ENCODE data around the gene RBM24.

RBM24 gene

DNA sequence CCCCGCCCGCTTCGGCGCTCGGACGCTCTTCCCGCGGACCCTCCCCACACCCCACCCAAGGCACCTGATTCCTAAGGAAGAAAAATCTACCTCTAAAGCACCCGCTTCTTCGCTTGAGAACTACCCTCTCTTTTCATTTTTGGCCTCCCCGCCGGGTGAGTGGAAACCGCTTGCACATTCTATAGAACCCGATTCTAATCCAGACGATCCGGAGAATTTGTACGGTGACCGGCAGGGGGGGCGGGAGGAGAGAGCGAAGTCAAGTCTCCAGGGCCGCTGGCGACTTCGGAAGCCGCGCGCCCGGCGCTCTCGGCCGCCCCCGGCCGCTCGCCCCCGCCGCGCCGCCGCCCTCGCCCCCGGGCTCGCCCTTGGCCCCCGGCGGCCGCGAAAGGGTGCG, at the start of gene RBM24:
Gene RBM24, plus strand, starts transcription at position 262 of the 397 bp plus-strand sequence. CDS start 221 bp downstream, outside the sequence.
- no peak for DNase-seq

DNA sequence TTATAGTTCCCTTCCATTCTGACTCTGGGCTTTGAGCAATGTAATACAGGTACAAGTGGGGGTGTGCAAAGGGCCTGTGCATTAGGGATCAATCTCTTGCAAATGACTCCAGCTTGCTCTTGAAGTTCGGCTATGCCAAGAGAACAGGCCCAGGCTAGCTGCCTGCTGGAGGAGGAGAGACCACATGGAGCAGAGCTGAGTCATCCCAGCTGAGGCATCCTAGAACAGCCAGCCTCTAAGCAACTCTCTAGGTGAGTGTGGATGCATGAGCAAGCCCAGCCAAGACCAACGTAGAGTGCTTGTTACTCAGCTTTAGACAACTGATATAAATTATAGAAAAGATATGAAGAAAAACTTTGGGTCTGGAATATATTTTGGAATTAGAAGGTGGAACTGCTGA, 47.6 kb upstream of the RBM24 start:
- no peak for DNase-seq

DNA sequence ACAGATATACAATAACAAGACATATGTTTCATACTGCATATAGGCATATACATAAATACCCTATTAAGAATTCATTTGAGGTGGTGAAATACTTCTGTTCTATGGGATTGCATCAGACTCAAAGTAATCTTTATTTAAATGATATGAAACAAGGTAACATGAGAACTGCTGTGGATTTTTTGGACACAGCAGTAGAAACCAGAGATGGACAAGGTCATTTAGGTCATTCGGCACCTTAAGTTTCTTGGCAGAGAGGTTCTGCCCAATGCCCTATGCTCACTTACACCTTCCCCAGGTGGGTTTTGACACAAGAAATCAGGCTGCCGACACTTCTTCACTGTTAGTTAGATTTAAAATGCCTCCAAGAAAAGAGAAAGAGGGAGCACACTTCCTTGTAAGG, 43.9 kb upstream of the RBM24 start:
- no peak for DNase-seq

DNA sequence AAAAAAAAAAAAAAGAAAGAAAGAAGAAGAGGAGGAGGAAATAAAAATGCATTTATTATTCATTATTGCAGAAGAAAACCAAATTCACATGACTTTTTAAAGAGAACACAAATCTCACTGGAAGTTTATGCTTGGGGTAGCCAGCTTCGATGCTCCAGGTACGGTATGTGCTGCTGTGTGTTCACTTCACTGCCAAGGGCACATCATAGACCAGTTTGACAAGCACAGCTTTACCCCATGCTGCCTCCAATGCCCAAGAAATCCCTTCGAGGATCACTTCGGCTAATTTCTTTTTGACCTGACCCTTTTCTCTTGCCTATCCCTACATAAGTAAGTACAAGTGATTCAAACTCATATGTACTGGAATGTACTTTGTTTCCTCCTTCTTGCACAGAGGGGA, 41.9 kb upstream of the RBM24 start:
- no peak for DNase-seq

DNA sequence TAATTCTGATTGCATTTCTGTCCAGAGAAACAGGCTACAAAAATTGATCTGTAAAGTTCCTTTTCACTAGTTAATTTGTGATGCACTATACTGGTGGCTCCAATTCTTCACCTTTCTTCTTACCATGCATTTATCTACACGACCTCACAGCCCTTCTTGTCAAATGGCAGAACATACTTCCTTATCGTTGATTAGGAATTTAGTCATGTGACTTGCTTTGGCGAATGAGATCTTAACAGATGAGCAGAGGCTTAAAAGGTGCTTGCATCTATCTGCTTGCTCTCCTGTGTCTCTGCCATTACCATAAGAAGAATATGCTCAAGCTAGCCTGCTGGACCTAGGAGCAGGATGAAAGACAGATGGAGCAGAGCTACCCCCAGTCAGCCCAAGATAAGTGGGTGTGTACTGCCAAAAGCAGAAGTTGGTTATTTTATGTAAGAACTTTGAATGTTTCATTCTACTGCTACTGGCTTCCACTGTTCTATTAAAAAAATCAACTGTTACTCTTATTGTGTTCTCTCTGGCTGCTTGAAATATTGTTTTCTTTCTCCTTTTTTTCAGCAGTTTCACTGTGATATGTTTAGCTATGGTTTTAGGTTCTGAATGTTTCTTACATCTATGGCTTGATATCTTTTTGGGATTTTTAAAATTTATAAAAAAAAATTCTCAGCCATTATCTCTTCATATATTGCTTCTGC, 40.2 kb upstream of the RBM24 start:
- no peak for DNase-seq

DNA sequence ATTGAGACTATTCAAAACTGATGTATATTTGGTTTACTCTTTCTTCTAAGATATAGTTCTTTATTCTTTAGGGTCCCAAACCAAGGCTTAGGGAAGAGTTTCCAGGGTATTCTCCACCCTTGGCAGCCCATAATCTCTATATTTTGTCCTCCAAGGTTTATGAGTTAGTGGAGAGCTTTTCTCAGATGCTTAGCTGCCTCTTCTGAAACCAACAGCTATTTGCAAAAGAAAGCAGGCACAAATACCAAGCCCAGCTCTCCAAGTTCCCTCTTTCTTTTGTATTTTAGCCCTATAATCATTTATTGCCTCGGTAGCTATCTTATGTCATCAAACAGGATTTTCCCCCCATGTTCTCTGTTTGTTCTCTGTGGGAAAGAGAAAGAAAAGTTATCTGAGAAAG, 39.1 kb upstream of the RBM24 start:
- DNase-seq, result no peak

DNA sequence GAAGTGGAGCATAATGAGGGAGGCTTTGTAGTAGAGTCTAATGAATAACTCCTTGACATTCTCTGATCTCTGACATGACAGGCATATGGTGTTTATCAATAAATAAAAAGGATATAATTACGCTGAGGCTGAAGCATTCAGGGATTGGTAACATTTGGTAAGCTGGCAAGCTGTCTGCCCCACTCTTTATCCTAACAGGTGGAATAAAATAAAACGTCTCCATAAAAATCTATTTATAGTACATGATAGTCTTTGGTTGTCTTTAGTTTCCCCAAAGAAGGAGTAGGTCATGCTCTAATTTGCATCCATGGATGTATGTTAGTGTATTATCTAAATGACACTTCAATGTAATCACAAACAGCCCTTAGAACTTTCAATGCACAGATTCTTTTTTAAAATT, 30.9 kb upstream of the RBM24 start:
- DNase-seq, result no peak

DNA sequence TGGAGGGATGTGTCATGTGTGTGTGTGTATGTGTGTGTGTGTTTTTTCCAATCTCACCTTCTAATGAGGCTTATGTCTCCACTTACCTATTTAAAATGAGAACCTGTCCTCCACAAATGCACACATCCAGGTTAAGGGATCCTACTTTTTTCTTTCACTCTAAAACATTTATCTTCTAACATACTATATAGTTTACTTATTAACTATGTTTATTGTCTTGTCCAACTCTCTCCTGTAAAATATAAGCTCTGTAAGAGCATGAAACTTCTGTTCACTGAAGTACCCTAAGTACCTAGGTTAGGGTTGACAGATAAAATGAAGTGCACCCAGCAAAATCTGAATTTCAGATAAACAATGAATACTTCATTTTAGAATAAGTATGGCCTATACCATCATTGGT, 29.2 kb upstream of the RBM24 start:
- no peak for DNase-seq

DNA sequence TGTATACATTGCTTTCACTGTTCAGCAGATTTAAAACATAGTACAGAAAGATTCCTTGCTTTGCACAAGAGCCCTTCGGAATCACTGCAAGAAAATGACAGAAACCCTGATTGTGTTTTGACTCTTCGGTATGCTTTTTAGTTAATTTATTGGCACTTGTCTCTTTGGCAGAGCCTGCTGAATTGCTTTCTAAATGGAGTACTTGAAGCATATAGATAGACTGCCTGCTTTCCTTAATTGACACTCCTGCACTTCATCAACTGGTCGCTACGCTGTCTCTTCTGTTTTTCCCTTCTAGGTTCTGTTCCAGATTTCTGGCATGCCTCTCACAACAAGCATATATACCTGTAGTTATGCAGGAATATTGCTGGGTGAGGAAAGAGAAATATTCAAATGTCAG, 22.4 kb upstream of the RBM24 start:
- DNase-seq, result peak; percentile 80

DNA sequence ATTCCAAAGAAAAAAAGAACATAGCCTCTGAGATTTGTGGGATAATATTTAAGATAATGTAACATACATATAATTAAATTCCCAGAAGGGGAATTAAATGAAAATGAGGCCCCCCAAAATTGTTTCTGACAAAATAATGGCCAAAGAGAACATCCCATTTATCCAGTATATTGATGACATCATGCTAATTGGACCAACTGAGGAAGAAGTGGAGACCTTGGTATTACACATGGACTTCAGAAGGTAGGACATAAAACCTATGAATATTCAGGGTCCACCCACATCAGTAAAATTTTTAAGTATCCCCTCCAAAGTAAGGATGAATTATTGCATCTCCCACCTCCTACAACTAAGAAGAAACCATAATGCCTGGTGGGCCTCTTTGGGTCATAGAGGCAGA, 15.6 kb upstream of the RBM24 start:
- no peak for DNase-seq

DNA sequence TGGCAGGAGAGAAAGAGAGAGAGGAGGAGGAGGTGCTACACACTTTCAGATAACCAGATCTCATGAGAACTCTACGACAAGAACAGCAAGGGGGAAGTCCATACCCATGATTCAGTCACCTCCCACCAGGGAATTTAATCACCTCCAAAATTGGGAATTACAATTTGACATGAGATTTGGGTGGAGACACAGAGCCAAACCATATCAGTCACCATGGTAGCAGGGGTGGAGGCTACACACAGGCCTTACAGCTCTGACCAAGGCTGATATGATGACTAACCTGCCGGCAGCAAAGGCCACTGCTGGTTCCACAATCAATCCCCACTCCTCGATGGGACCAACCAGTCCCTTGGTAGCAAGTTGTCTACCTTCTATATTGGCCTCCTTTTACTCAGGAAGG, 13.6 kb upstream of the RBM24 start:
- no peak for DNase-seq

DNA sequence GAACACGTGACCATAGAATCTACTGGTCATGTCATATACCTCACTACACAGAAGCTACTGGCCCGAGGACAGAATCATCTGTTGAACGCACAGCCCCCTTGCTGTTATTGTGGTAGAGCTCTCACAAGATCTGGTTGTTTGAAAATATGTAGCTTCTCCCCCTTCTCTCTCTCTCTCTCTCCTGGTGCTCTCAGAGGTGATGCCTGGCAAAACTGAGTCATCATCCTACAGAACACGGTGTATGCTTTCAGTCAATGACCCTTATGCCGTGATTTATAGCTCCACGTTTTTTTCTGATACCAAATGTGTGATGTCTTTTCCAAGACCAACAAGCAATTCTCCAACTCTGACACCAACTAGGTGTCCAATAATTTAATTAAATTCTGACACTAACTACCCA, 13.0 kb upstream of the RBM24 start:
- DNase-seq, result no peak

DNA sequence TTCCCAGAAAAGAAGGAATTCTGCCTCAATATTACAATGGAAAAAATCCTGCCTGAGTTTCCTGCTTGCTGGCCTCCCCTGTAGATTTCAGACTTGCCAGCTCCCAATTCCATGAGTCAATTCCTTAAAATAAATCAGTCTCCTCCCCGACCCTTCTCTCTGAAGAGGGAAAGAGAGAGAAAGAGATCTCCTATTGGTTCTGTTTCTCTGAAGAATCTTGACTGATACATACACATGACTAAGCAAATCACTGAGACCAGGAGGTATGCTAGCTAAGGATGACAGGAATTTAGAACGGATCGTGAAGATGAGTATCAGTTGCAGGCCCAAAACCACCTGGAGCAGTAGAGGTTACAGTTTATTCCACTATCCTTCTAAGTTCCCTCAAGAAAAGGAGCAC, 11.3 kb upstream of the RBM24 start:
- no peak for DNase-seq

DNA sequence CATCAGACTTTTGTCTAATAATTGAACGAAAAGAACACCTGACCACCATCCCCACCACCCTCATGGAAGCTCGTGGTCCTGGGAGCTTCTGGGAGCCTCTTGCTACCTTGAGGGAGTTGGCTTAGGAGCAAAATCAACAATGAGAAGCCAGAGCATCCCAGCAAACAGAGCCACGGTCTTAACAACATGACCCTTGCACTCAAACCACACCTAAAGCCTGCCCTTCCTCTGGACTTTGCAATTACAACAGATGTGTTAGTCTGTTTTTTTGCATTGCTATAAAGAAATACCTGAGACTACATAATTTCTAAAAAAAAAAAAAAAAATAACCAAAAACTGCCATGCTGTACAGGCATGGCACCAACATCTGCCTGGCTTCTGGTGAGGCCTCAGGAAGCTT, 9.5 kb upstream of the RBM24 start:
- no peak for DNase-seq

DNA sequence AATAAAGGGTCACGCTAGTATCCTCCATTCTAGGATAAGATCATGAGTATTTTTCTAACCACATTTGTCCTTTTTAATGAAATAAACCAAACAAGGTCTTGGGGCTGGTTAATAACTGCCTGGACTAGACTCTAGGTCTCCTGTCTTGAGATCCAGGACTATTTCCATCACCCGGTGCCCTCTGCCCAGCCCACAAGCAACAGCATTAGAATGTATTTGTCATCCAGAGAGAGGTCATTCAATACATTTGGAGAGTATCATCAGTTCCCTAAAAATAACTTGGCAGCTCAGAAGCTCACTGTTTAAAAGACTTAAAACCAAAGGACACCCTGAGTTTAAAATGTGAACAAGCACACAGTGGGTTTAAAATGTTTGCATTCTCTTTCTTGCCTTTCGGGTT, 4.4 kb upstream of the RBM24 start:
- no peak for DNase-seq

DNA sequence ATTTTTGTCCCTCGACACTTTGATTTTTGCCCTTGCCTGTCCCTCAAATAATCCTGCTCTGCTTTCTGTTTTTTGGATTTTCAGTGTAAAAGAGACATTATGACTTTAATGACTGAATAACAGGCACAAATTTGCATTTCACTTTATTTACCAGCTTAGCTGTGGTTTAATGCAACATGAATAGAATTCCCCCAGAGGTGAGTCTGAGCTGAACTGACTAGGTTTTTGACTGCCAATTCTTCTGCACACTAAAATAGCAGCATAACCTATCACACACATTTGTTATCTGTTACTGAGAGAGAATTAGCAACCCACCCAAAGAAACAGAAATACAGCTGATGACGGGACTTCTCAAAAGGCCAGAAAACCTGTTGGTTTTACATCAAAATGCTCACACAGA, 3.9 kb upstream of the RBM24 start:
- DNase-seq, result no peak

DNA sequence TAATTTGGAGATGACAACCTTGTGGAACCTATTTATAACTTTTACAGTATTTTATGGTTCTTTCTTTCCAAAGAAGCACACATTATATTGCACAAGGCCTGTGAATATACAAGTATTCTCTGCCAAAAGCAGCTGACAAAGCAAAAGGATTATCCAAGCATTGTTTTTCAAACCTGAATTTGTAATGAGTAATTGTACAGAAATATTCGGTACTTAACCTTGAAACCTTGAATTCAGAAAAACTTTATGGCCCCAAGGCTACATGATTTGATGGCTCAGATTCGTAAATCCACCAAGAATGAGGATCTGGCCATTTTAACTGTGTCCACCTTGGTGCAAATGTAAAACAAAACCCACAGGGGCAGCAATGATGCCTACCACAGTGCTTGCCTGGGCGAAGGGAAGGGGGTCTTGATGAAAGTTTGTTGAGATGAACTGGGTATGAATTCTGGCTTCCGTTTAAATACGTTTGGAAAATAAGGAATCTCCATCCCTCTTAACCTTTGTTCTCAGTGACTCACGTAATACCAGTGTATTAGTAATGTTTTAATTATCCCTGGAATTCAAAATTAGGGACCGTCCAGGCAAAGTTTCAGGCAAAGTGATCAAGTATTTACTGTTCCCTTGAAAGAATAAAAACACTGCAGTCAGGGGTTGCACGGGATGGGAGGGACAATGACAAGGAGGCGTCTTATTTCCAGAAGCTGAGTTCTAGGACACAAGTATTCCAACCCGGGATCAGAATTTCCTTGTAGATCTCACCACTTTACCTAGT, 2.7 kb upstream of the RBM24 start:
- DNase-seq, result no peak

DNA sequence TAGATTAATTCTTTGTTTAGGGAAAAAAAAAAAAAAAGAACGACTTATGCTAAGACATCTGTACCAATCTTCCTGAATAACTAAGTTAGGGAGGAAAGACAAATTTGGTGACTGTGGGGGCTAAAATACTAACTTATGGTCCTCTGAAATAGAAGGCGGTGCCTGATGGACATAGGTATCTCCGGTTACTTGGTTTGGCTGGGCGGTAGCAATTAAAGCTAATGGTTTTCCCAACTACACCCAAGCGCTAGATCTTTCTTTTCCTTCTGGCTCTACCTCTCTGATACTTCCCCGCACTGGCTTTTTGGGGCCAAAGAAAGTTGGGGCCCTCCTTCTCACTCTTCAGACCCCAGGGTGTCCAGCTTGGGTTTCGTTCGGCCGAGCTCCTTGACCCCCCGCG, 1.0 kb upstream of the RBM24 start:
- DNase-seq, result no peak

DNA sequence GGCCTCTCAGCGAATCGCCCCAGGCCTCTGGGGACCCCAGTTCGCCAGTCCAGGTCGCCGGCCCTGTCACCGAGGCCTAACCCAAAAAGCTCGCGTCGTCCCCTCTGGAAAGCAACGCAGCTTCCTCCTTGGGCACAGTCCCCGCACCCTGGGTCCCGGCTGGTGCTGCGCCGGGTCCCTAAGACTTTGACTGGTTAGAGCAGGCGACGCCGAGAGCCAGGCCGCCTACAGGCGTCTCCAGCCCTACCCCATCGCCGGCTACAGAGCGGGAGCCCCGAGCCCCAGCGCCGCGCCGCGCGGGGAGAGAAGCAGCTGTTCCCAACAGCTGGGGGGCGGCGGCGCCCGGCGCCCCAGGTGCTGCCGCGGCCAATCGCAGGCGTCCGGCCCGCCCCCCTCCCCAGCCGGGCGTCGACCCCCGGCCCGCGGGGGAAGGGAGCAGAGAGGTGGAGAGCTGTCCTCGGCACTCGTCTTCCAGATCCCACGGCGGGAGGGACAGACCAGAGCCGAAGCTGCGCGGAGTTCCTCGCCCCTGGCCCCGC, 540 bp upstream of the RBM24 start:
- DNase-seq, result no peak

DNA sequence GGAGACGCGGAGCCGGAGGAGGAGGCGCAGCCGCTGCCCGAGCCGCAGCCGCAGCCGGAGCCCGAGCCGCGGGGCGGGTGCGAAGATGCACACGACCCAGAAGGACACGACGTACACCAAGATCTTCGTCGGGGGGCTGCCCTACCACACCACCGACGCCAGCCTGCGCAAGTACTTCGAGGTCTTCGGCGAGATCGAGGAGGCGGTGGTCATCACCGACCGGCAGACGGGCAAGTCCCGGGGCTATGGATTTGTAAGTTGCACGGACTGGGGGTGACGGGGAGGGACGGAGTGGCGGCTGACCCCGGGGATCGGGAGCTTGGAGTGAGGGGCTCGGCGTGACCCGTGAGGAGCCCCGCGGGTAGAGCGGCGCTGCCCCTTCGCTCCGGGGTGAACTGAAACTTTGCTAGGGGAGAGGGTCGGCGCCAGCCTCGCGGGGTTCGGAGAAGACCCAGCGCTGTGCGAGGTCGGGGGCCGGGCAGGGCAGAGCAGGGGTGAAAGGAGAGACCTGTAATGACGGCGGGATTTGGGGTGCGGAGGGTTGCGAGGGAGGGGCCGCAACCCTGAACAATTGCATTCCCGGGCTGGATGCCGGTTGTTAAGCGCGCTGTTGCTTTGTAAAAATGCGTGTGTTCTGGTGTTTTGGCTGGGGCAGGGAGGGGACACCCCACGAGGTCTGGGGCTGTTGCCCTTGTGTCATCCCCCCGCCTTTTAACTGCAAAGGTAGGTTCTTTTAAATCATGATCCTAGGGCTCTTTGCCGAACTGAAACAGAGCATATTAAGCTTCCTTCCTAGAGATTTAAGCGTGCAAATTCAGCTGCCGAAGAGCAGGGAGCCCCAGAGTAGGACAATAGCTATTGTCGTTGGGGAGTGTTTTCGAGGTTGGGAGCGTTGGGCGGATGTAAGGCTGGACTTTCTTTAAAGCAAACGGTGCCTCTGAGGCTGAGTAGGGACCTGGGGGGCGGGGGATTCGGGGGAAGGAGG, 628 bp downstream of the RBM24 start:
- no peak for DNase-seq

DNA sequence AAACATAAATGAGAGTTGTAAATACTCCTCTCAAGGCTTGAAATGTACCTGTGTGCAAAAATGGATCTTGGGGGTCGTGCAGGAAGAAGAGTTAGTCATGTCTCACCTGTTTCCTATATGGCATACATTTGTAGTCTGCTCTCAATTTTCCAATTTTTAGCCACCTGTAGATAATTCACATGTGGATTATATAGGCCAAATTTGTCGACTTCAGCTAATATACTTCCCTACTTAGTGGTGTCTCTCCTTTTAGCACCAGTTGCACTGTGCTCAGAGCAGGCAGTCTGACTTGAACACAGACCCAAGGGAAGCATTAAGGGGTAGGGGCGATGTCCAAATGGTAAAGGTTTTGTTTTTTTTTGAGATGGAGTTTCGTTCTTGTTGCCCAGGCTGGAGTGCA, 1.9 kb downstream of the RBM24 start:
- no peak for DNase-seq

DNA sequence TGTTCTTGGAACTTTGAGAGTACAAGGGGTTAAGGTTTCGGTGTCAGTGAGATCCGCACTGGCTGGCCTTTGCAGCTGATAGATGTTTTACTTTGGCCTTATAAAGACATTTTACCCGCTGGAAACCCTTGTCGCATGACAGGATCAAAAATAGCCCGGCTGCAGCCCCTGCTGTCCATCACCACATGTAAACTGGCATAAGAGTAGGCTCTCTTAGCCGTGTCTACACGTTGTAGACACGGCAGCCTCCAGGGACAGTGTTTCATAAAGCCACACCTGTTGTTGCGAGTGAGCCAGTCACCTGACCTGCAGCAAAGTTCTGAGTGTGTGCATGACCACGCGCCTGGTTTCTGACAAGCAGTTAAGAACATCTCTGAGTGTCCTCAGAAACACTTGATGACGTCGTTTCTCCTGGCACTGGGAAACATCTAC, 8.5 kb downstream of the RBM24 start:
- DNase-seq, result no peak

DNA sequence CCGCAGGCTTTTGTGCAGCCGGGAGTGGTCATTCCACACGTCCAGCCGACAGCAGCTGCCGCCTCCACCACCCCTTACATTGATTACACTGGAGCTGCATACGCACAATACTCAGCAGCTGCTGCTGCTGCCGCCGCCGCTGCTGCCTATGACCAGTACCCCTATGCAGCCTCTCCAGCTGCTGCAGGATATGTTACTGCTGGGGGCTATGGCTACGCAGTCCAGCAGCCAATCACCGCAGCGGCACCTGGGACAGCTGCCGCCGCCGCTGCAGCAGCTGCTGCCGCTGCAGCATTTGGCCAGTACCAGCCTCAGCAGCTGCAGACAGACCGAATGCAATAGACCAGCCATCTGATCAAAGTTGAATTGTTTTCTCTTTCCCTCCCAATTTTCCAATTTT, 10.6 kb downstream of the RBM24 start:
- DNase-seq, result no peak
